GM12878 (cell line): ENCODE data around the gene TM4SF1.

Experiments
- CTCF ChIP-seq, 3 experiments: IDR thresholded peaks in 2 of 3; conservative IDR thresholded peaks in 1 of 3; 2 replicates each; pipeline ENCODE4 v1.5.1; 2011; ENCODE audit warnings: low read depth in 3 of 3, low read length in 3 of 3, mild to moderate bottlenecking in 3 of 3, control low read depth in 2 of 3, moderate library complexity in 2 of 3, inconsistent platforms in 1 of 3, mixed read lengths in 1 of 3; ENCODE audit not compliant: control insufficient read depth in 2 of 3, insufficient read depth in 1 of 3; ENCODE audit errors: extremely low read depth in 1 of 3
- EP300 ChIP-seq, 2 experiments: fragments of 150-350 bp in 1 of 2; IDR thresholded peaks; 2 replicates each; pipeline ENCODE4 v1.6.1; 2011 to 2012; ENCODE audit warnings: low read depth in 2 of 2, low read length in 2 of 2, borderline replicate concordance in 1 of 2, improper control_type of control experiment in 1 of 2, inconsistent platforms in 1 of 2; ENCODE audit not compliant: control insufficient read depth in 1 of 2
- HDAC2 ChIP-seq: fragments of 200-600 bp; sonication (generic); IDR thresholded peaks from 2 replicates; pipeline ENCODE4 v1.6.1; 2017
- LARP7 ChIP-seq: fragments of 450-650 bp; IDR thresholded peaks from 2 replicates; pipeline ENCODE4 v1.6.1; 2017; ENCODE audit warnings: mild to moderate bottlenecking
- MYC ChIP-seq: IDR thresholded peaks from 2 replicates; pipeline ENCODE4 v1.6.1; 2011; ENCODE audit warnings: mild to moderate bottlenecking, low read length, moderate library complexity, inconsistent platforms; ENCODE audit not compliant: insufficient read depth, insufficient replicate concordance, insufficient read length, severe bottlenecking
- POLR2A ChIP-seq: IDR thresholded peaks from 2 replicates; pipeline ENCODE4 v1.6.1; 2011; ENCODE audit warnings: low read depth, mild to moderate bottlenecking, low read length
- SREBF1 ChIP-seq: IDR thresholded peaks from 2 replicates; pipeline ENCODE4 v1.6.1; 2012; ENCODE audit warnings: mild to moderate bottlenecking, low read length
- TBL1XR1 ChIP-seq: IDR thresholded peaks from 2 replicates; pipeline ENCODE4 v1.6.1; 2012; ENCODE audit warnings: low read depth, low read length, improper control_type of control experiment
- ZBTB4 ChIP-seq: fragments of 450-650 bp; formaldehyde crosslinking; IDR thresholded peaks from 2 replicates; pipeline ENCODE4 v1.4.0; 2022; ENCODE audit warnings: mild to moderate bottlenecking, moderate library complexity

GRCh38 chr3:149417174-149417573, 39.7 kb upstream of the TM4SF1 start:
- peak; percentile 84 for TF ChIP-seq SREBF1
- no peak for TF ChIP-seq ZBTB4
- no peak for TF ChIP-seq TBL1XR1
- TF ChIP-seq CTCF (IDR thresholded peaks at IDR 0.05 in 2 of 3, conservative IDR thresholded peaks at IDR 0.05 in 1 of 3; ENCODE audit: control insufficient read depth in 2 of 3, extremely low read depth in 1 of 3, insufficient read depth in 1 of 3, low read depth in 3 of 3, low read length in 3 of 3): no peak
- TF ChIP-seq HDAC2: no peak
- TF ChIP-seq POLR2A: no peak
- no peak for TF ChIP-seq MYC
- no peak for TF ChIP-seq LARP7
- peak; percentile 66 to 67; a peak in 1 of 4 replicates for TF ChIP-seq EP300 (IDR thresholded peaks at IDR 0.05; ENCODE audit: borderline replicate concordance in 1 of 2, control insufficient read depth in 1 of 2, low read depth in 2 of 2, low read length in 2 of 2)
